IPS-20b (cell line): ENCODE results near the gene MAPRE3.
A peak's percentile ranks its signal among the peaks of the same experiment; 100 is the strongest.

Experiments used
- H3K27ac ChIP-seq: one replicate; pipeline ENCODE4 v1.5.1; 2013; ENCODE audit warnings: low read length
- H3K27me3 ChIP-seq: 2 replicates; pipeline ENCODE4 v1.6.1; 2013; ENCODE audit warnings: mild to moderate bottlenecking, low read length, inconsistent platforms; ENCODE audit not compliant: insufficient read depth
- H3K36me3 ChIP-seq: 2 replicates; pipeline ENCODE4 v1.6.1; 2013; ENCODE audit warnings: low read depth, mild to moderate bottlenecking, inconsistent platforms, low read length, moderate library complexity; ENCODE audit not compliant: insufficient read depth
- H3K4me1 ChIP-seq: 2 replicates; pipeline ENCODE4 v1.6.1; 2013; ENCODE audit warnings: mild to moderate bottlenecking, control low read depth, inconsistent platforms, low read length, moderate library complexity; ENCODE audit not compliant: insufficient read depth
- H3K4me3 ChIP-seq: 2 replicates; pipeline ENCODE4 v1.5.1; 2013; ENCODE audit warnings: mild to moderate bottlenecking, low read length, inconsistent platforms
- H3K9ac ChIP-seq: 2 replicates; pipeline ENCODE4 v1.6.1; 2013; ENCODE audit warnings: low read depth, mild to moderate bottlenecking, inconsistent platforms, low read length, moderate library complexity
- H3K9me3 ChIP-seq: 2 replicates; pipeline ENCODE4 v1.6.1; 2013; ENCODE audit warnings: mild to moderate bottlenecking, low read depth, low read length, inconsistent platforms; ENCODE audit not compliant: insufficient read depth

MAPRE3 gene

DNA sequence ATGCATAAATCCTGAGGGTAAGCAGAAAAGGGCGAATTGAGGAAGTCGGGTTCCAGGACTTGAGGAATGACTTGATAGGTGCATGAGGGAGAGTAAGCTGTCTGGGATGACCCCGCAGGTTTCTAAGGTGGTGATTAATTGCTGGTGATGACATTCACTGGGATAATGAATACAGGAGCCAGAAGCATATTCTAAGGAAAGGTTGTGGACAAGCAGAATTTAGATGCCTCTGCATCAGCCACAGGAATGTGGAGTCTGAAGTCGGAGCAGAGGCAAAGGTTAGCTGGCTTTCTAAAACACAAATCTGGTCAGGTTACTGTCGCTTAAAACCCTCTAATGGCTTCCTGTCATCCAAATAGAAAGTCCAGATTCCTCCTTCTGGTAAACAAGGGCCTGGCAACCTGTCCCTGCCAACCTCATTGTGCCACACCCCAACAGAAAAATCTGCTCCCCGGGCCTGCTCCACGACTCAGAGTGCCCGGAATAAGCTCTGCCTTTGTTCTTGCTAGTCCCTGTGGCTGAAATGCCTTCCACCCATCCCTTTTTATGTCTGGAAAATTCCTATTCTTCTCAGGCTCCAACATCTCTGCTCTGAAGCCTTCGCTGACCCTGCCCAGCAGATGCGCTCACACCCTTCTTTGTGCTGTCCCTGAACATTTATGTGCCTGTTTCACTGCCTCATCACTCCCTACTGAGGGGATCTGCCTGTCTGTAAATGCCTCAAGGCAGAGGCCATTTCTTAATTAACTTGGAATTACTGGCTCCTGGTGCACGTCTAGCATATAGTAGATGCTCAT is 51.0 kb downstream of the MAPRE3 start:
- no peaks in the 10 kb centered on the region for H3K36me3 ChIP-seq
- H3K4me3 ChIP-seq, result no peak overlapping the region
- H3K9ac ChIP-seq, result no peak overlapping the region
- H3K9me3 ChIP-seq, result no peaks in the 10 kb centered on the region
- H3K27me3 ChIP-seq, result no peaks in the 10 kb centered on the region
- H3K4me1 ChIP-seq, result no peaks in the 10 kb centered on the region; the same call in 1 of the 2 replicates
- H3K27ac ChIP-seq, result no peak overlapping the region

DNA sequence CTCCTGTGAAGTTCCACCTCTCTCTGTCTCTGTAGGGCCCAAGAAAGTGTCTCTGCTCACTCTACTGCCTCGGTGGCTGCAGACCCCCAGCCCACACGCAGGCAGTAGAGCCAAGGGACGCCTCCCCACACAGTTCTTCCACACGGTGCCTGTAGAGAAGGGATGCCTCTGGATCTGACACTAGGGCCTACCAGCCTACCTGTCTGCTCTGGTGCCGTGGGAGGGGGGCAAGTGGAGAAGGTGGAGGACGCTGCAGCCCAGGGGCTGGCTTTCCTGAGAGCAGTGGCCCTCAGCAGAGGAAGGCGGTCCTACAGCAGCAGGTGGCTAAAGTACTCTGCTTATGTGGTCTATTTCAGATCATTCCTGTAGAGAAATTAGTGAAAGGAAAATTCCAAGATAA is 53.3 kb downstream of the MAPRE3 start:
- Histone ChIP-seq H3K4me3 (no peak overlapping the region), H3K9me3 (no peaks in the 10 kb centered on the region), H3K27ac (no peak overlapping the region), H3K9ac (no peak overlapping the region), H3K36me3 (no peaks in the 10 kb centered on the region), H3K4me1 (no peaks in the 10 kb centered on the region; the same call in 1 of the 2 replicates), H3K27me3 (no peaks in the 10 kb centered on the region)

DNA sequence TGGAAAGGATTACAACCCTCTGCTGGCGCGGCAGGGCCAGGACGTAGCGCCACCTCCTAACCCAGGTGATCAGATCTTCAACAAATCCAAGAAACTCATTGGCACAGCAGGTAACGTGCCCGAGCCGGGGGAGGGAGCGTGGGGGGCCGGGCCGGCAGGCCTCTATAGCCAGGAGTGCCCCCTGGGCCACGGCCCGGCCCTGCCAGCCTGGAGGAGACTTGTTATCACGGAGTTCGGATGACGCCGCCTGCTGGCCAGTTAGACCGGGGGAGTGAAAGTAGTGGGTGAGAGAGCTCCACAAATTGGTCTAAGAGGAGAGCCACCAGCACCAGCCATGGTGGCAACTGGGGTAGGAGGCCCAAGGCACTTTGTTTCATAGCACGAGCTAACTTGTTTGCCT is 53.8 kb downstream of the MAPRE3 start:
- H3K27ac ChIP-seq, result no peak overlapping the region
- H3K4me1 ChIP-seq, result no peaks in the 10 kb centered on the region; the same call in 1 of the 2 replicates
- H3K27me3 ChIP-seq, result no peaks in the 10 kb centered on the region
- H3K4me3 ChIP-seq, result no peak overlapping the region
- no peaks in the 10 kb centered on the region for H3K9me3 ChIP-seq
- no peak overlapping the region for H3K9ac ChIP-seq
- H3K36me3 ChIP-seq, result no peaks in the 10 kb centered on the region

DNA sequence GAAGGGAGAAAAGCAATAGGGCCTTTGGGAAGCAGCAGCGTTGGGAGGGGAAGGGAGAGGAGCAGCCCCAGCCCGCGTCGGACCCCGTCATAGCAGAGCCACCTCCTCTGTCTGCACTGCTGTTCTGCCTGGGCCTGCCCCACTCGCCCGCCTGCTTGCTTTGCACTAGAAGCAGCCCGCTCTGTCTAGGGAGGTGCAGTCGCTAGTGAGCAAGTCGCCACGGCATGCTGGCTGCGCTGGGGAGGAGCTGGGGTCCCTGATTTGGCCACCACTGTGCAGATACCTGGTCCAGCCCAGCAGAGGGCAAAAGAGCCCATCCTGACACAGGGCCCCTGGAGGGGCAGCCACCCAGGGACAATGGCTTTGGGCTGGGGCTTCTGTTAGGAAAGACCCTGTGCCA is 54.4 kb downstream of the MAPRE3 start:
- H3K9ac ChIP-seq, result no peak overlapping the region
- no peaks in the 10 kb centered on the region; the same call in 1 of the 2 replicates for H3K4me1 ChIP-seq
- no peak overlapping the region for H3K27ac ChIP-seq
- H3K4me3 ChIP-seq, result no peak overlapping the region
- H3K27me3 ChIP-seq, result no peaks in the 10 kb centered on the region
- no peaks in the 10 kb centered on the region for H3K36me3 ChIP-seq
- H3K9me3 ChIP-seq, result no peaks in the 10 kb centered on the region

DNA sequence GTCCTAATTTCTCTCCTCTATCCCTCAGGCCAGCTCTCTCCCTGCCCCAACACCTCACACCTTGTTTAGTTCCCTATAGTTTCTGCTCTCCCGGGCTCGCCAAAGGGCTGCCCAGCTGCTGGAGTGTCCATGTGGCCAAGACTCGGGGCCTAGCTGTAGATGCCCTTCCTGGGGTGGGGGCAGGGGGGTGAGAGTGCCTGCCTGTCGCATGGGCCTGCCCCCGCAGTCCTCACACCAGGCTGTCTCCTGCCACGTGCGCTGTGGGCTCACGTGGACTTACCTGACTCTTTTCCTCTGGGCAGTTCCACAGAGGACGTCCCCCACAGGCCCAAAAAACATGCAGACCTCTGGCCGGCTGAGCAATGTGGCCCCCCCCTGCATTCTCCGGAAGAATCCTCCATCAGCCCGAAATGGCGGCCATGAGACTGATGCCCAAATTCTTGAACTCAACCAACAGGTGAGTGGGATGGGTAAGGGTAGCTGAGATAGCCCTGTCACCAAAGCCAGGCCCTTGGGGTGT is 54.9 kb downstream of the MAPRE3 start:
- Histone ChIP-seq H3K9me3 (no peaks in the 10 kb centered on the region), H3K36me3 (no peaks in the 10 kb centered on the region)

DNA sequence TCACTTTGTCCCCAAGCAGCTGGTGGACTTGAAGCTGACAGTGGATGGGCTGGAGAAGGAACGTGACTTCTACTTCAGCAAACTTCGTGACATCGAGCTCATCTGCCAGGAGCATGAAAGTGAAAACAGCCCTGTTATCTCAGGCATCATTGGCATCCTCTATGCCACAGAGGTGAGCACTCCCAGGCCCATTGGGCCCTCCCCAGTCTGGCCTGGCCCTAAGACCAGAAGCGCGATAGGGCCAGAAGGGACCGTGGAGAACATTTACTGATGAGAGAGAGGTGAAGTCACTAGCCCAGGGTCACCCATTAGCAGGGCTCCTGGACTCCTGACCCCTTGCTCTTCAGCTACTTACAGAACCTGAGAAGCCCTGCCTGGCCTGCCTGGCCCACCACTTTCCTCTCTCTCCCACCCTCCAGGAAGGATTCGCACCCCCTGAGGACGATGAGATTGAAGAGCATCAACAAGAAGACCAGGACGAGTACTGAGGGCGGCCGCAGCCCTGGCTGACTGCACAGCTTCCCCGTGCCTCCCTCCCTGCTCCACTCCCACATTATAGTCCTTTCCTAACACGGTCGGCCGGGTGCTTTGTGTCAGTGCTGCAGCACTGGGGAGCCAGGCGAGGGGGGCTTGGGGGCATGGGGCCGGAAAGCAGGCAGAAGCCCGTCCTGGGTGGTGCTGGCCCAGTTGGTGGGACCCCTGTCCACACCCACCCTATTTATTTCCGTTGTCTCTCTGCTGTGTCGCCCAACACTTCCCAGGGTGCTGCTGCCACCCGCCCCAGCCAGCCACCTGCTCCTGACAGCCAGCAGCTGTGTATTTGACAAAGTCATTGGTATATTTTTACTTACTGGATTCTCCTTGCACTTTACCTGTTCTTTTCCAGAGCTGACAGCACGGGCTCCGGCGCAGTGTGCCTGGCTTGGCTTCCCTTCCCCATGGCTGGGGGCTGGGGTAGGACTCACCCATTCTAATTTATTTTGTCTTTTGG is 55.7 kb downstream of the MAPRE3 start:
- Histone ChIP-seq H3K27me3 (no peaks in the 10 kb centered on the region), H3K4me1 (no peaks in the 10 kb centered on the region; the same call in 1 of the 2 replicates), H3K9me3 (no peaks in the 10 kb centered on the region), H3K36me3 (no peaks in the 10 kb centered on the region), H3K9ac (no peak overlapping the region), H3K4me3 (no peak overlapping the region), H3K27ac (no peak overlapping the region)

More for the DNA sequence above, 54.9 kb downstream of the MAPRE3 start:
- Histone ChIP-seq H3K27ac (no peak overlapping the region), H3K4me3 (no peak overlapping the region), H3K9ac (no peak overlapping the region), H3K4me1 (no peaks in the 10 kb centered on the region; the same call in 1 of the 2 replicates), H3K27me3 (no peaks in the 10 kb centered on the region)

DNA sequence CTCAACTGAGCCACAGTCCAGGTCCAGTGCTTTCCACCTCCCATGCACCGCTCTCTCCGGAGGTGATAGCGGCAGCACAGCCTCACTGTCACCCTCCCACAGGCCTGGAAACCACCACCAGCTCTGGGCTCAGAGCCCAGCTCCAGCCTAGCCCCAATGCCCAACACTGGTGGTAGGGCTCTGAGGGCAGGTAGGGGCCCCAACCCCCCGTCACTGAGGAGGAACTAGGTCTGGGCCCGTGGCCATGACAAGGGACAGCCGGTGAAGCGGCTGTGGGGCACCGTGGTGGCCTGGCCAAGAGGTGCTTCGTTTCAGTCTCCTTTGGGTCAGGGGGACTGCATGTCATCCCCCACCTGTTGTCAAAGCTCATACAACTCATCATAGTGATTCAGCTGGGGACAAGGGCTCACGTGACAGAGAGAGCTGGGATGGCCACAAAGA is 56.8 kb downstream of the MAPRE3 start:
- H3K9ac ChIP-seq, result no peak overlapping the region
- H3K36me3 ChIP-seq, result no peaks in the 10 kb centered on the region
- no peaks in the 10 kb centered on the region for H3K9me3 ChIP-seq
- no peaks in the 10 kb centered on the region for H3K27me3 ChIP-seq
- no peak overlapping the region for H3K27ac ChIP-seq
- no peak overlapping the region for H3K4me3 ChIP-seq
- no peaks in the 10 kb centered on the region; the same call in 1 of the 2 replicates for H3K4me1 ChIP-seq

DNA sequence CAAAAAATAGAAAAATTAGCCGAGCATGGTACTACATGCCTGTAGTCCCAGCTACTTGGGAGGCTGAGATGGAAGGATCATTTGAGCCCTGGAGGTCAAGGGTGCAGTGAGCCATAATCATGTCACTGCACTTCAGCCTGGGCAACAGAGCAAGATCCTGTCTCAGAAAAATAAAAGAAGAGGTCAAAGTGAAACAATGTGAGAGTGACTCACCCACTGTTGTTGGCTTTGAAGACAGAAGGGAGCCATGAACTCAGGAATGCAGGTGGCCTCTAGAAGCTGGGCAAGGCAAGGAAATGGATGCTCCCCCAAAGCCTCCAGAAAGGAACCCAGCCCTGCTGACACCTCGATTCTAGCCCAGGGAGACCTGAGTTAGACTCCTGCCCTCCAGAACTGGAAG is 58.6 kb downstream of the MAPRE3 start:
- no peaks in the 10 kb centered on the region for H3K27me3 ChIP-seq
- H3K9me3 ChIP-seq, result no peaks in the 10 kb centered on the region
- no peak overlapping the region for H3K27ac ChIP-seq
- H3K9ac ChIP-seq, result no peak overlapping the region
- H3K36me3 ChIP-seq, result no peaks in the 10 kb centered on the region
- H3K4me1 ChIP-seq, result no peaks in the 10 kb centered on the region; the same call in 1 of the 2 replicates
- H3K4me3 ChIP-seq, result no peak overlapping the region

DNA sequence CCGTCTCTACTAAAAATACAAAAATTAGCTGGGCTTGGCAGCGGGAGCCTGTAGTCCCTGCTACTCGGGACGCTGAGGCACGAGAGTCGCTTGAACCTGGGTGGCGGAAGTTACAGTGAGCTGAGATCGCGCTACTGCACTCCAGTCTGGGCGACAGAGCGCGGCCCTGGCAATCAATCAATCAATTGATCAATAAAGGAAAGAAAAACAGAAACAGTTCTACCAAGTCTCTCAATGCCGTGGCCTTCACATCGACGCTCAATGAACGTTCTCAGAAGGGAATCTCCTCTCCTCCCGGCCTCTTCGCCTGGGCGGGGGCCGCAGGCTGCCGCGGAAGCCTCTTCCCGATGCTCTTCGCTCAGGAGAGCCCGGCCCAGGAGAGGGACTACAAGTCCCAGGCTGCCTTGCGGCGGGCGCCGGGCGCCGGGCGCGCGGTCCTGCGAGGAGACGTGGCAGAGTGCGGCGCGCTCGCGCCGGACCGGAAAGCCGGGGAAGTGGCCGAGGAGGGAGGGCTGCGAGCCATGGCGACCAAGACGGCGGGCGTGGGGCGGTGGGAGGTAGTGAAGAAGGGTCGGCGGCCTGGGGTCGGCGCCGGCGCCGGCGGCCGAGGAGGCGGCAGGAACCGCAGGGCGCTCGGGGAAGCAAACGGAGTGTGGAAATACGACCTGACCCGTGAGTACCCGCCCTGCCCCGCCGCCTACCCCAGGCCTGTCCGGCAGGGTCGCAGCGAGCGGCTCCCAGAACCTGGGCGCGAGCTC is 62.2 kb downstream of the MAPRE3 start, which contains the start of gene TMEM214:
TSS of gene TMEM214 (plus strand) at position 471 of the 758 bp plus-strand sequence. CDS start at position 522, 51 bp downstream.
- Histone ChIP-seq H3K36me3 (peaks cover 30% of the 10 kb centered on the region), H3K9ac (peak within 1 kb of the TSS; percentile 77), H3K4me3 (peak within 1 kb of the TSS; percentile 80), H3K27ac (no peak within 1 kb of the TSS), H3K4me1 (no peaks in the 10 kb centered on the region; the same call in 1 of the 2 replicates), H3K9me3 (no peaks in the 10 kb centered on the region), H3K27me3 (no peaks in the 10 kb centered on the region)

DNA sequence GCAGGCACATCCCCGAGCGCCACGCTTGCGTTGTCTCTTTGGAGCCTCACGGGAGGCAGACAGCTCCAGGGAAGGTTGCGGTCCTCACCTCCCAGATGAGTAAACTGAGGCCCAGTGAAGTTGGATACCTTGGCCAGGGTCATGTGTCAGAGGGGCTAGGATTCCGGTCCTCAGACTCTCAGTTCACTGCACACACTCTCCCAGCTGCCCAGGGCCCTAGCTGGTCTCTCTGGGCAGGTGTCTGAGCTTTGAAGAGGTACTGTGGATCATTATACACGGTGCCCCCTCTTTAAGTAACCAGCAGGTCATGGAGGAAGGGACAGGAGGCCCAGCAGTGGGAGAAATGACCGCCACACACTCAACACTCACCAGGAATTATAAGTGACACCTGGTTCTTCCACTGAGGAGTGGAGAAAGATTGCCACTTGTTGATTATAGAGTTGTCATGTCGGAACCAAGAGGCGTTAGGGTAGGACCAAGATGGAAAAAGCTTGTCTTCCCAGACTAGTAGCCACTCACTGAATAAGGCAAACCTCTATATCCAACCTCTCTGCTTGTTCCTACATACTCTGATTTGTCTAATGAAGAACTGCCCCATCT is 62.9 kb downstream of the MAPRE3 start:
- Histone ChIP-seq H3K36me3 (peaks cover 36% of the 10 kb centered on the region), H3K4me1 (no peaks in the 10 kb centered on the region; the same call in 1 of the 2 replicates), H3K4me3 (peak overlapping the region; percentile 80), H3K27me3 (no peaks in the 10 kb centered on the region), H3K9ac (peak overlapping the region; percentile 77), H3K9me3 (no peaks in the 10 kb centered on the region), H3K27ac (no peak overlapping the region)
